ENCODE data around the gene BATF.
A peak's percentile ranks its signal among the peaks of the same experiment; 100 is the strongest.

Gene BATF

GRCh38 chr14:75535164-75535898 lies 13.1 kb downstream of the BATF start:
- DNase-seq: no peak

GRCh38 chr14:75537071-75537470 lies 14.8 kb downstream of the BATF start:
- DNase-seq: no peak

- DNase-seq: no peak
Measured at GRCh38 chr14:75539162-75539560, 16.9 kb downstream of the BATF start.

- no peak for DNase-seq
Measured at GRCh38 chr14:75539561-75540478, 17.6 kb downstream of the BATF start.

- no peak for DNase-seq
Measured at GRCh38 chr14:75540479-75540851, 18.2 kb downstream of the BATF start.

- no peak for DNase-seq
Measured at GRCh38 chr14:75542588-75543091, 20.4 kb downstream of the BATF start.

- no peak for DNase-seq
Measured at GRCh38 chr14:75543253-75543652, 21.0 kb downstream of the BATF start.

- DNase-seq: no peak
Measured at GRCh38 chr14:75543786-75544185, 21.5 kb downstream of the BATF start.

- DNase-seq: no peak
Measured at GRCh38 chr14:75545907-75546306, 23.6 kb downstream of the BATF start.

GRCh38 chr14:75547552-75548250 lies 25.4 kb downstream of the BATF start:
- no peak for DNase-seq

GRCh38 chr14:75548544-75548943 lies 26.3 kb downstream of the BATF start:
- no peak for DNase-seq

GRCh38 chr14:75549169-75549568 lies 26.9 kb downstream of the BATF start:
- DNase-seq: no peak

GRCh38 chr14:75551021-75551420 lies 28.8 kb downstream of the BATF start:
- no peak for DNase-seq

- no peak for DNase-seq
Measured at GRCh38 chr14:75553157-75553556, 30.9 kb downstream of the BATF start.

GRCh38 chr14:75553761-75554364 lies 31.6 kb downstream of the BATF start:
- no peak for DNase-seq

GRCh38 chr14:75554482-75554881 lies 32.2 kb downstream of the BATF start:
- no peak for DNase-seq

GRCh38 chr14:75558440-75558839 lies 36.2 kb downstream of the BATF start:
- DNase-seq: no peak

- DNase-seq: no peak
Measured at GRCh38 chr14:75559045-75559444, 36.8 kb downstream of the BATF start.

- no peak for DNase-seq
Measured at GRCh38 chr14:75559451-75560222, 37.4 kb downstream of the BATF start.

- DNase-seq: peak; percentile 53 to 83
Measured at GRCh38 chr14:75561013-75561432, 38.8 kb downstream of the BATF start.

GRCh38 chr14:75562089-75562488 lies 39.8 kb downstream of the BATF start:
- no peak for DNase-seq

- no peak for DNase-seq
Measured at GRCh38 chr14:75562489-75562888, 40.2 kb downstream of the BATF start.

All from NCI-H526 (cell line).